HCT116 (cell line): ENCODE data around the gene SPIRE1. TPM values are rescaled to one million over a fixed set of nuclear protein-coding genes. Genes with fewer than 3 reads are reported as not detected.
"Not testable (repeated sequence)": the region's sequence is repeated elsewhere in the genome, so short reads cannot be mapped to it uniquely, and the experiment has no call there.

Experiments
- ATAC-seq: fragments of 200-7000 bp; cut with Tn5 transposase; 2 replicates; pipeline ENCODE4 v1.9.1; 2020; ENCODE audit warnings: mild to moderate bottlenecking, moderate library complexity
- BruUV-seq: library from RNA; stranded (reverse); fragments of 400-500 nt; replicated peaks from 2 replicates; lab custom pipeline; 2021; lab: Mats Ljungman, UMichigan
- CTCF ChIA-PET: fragments of 300-600 bp; sonication (Branson Sonifier 250); formaldehyde crosslinking; loops from one replicate; lab custom pipeline; 2021; ENCODE audit warnings: antibody characterized with exemption; lab: Charles Lee
- POLR2A ChIA-PET: fragments of 300-600, 350-600 bp; sonication (Branson Sonifier 250); formaldehyde crosslinking; loops from one replicate; lab custom pipeline; 2021; ENCODE audit warnings: antibody characterized with exemption; lab: Charles Lee
- RAD21 ChIA-PET, 2 experiments: fragments of 300-600 bp; sonication (Branson Sonifier 250); formaldehyde crosslinking; loops; one replicate each; lab custom pipeline; 2023; ENCODE audit warnings: low total read pairs in 2 of 2; ENCODE audit not compliant: uncharacterized antibody in 2 of 2, unreplicated experiment in 2 of 2, low non-redundant PET in 1 of 2; lab: Charles Lee
- DNase-seq: peaks from one replicate; pipeline ENCODE4 v3.0.0-alpha.2; 2010; ENCODE audit warnings: low read depth, low spot score
- H2AFZ ChIP-seq: fragments of 200-600 bp; shearing (Covaris generic), sonication (generic); 2 replicates; pipeline ENCODE4 v1.6.1; 2017; ENCODE audit warnings: low read depth, mixed run types, mixed read lengths, antibody characterized with exemption, low read length; ENCODE audit not compliant: poor library complexity, severe bottlenecking
- H3K27ac ChIP-seq: 2 replicates; pipeline ENCODE4 v1.5.1; 2012; ENCODE audit warnings: low read depth, low read length
- H3K27me3 ChIP-seq: fragments of 200-600 bp; sonication (generic); 2 replicates; pipeline ENCODE4 v1.6.1; 2016; ENCODE audit warnings: mixed run types, low read length, mixed read lengths; ENCODE audit not compliant: insufficient read depth
- H3K36me3 ChIP-seq, 2 experiments: fragments of 200-500 bp in 1 of 2; fragments of 200-600 bp in 1 of 2; sonication (Bioruptor generic) in 1 of 2; sonication (generic) in 1 of 2; 2 replicates each; pipeline versions ENCODE4 v1.5.1 to v1.6.1; 2014 to 2016; ENCODE audit warnings: low read length in 2 of 2, inconsistent platforms in 1 of 2, mixed read lengths in 1 of 2, mixed run types in 1 of 2; ENCODE audit not compliant: insufficient read depth in 2 of 2, control insufficient read depth in 1 of 2
- H3K4me1 ChIP-seq, 2 experiments: fragments of 200-600 bp in 1 of 2; sonication (generic) in 1 of 2; 2 replicates each; pipeline versions ENCODE4 v1.5.1 to v1.6.1; 2012 to 2017; ENCODE audit warnings: low read length in 2 of 2, inconsistent platforms in 1 of 2, mild to moderate bottlenecking in 1 of 2, mixed read lengths in 1 of 2, mixed run types in 1 of 2, moderate library complexity in 1 of 2; ENCODE audit not compliant: insufficient read depth in 2 of 2, control insufficient read depth in 1 of 2
- H3K4me2 ChIP-seq: fragments of 200-600 bp; sonication (generic); 2 replicates; pipeline ENCODE4 v1.6.1; 2017; ENCODE audit warnings: mixed run types, low read length, mixed read lengths
- H3K4me3 ChIP-seq, 2 experiments: fragments of 200-600 bp in 1 of 2; sonication (generic) in 1 of 2; replicated peaks in 1 of 2; 2 replicates each; pipeline ENCODE4 v1.5.1; 2011 to 2016; ENCODE audit warnings: low read length in 2 of 2, control low read depth in 1 of 2, low read depth in 1 of 2, mild to moderate bottlenecking in 1 of 2, mixed read lengths in 1 of 2, mixed run types in 1 of 2
- H3K79me2 ChIP-seq: fragments of 200-600 bp; sonication (generic); 2 replicates; pipeline ENCODE4 v1.6.1; 2017; ENCODE audit warnings: mild to moderate bottlenecking, mixed run types, low read length, moderate library complexity, mixed read lengths; ENCODE audit not compliant: insufficient read depth
- H3K9ac ChIP-seq: fragments of 200-600 bp; sonication (generic); 2 replicates; pipeline ENCODE4 v1.6.1; 2016; ENCODE audit warnings: low read length, mixed read lengths
- H3K9me2 ChIP-seq: fragments of 200-600 bp; sonication (generic), shearing (Covaris generic); 2 replicates; pipeline ENCODE4 v1.6.1; 2017; ENCODE audit warnings: mixed run types, mild to moderate bottlenecking, moderate library complexity; ENCODE audit not compliant: insufficient read depth
- H3K9me3 ChIP-seq, 2 experiments: fragments of 200-500 bp in 1 of 2; fragments of 200-600 bp in 1 of 2; sonication (Bioruptor generic) in 1 of 2; sonication (generic) in 1 of 2; 2 replicates each; pipeline ENCODE4 v1.6.1; 2014 to 2017; ENCODE audit warnings: low read length in 2 of 2, mixed read lengths in 2 of 2, inconsistent platforms in 1 of 2, low read depth in 1 of 2, mild to moderate bottlenecking in 1 of 2, mixed run types in 1 of 2, moderate library complexity in 1 of 2; ENCODE audit not compliant: control insufficient read depth in 1 of 2, insufficient read depth in 1 of 2
- H4K20me1 ChIP-seq: fragments of 200-600 bp; sonication (generic), shearing (Covaris generic); 2 replicates; pipeline ENCODE4 v1.6.1; 2017; ENCODE audit warnings: mixed run types, mild to moderate bottlenecking, moderate library complexity; ENCODE audit not compliant: insufficient read depth
- CBX3 ChIP-seq: IDR thresholded peaks from 2 replicates; pipeline ENCODE4 v1.6.1; 2012; ENCODE audit warnings: low read depth
- CEBPB ChIP-seq: IDR thresholded peaks from 2 replicates; pipeline ENCODE4 v1.6.1; 2012; ENCODE audit warnings: low read depth
- EGR1 ChIP-seq: IDR thresholded peaks from 2 replicates; pipeline ENCODE4 v1.6.1; 2012; ENCODE audit warnings: low read depth
- ELF1 ChIP-seq: IDR thresholded peaks from 2 replicates; pipeline ENCODE4 v1.6.1; 2012; ENCODE audit warnings: low read depth, borderline replicate concordance
- EZH2 ChIP-seq: fragments of 200-600 bp; sonication (generic); IDR thresholded peaks from 2 replicates; pipeline ENCODE4 v1.6.1; 2017; ENCODE audit warnings: antibody characterized with exemption, mixed run types
- JUND ChIP-seq: IDR thresholded peaks from 2 replicates; pipeline ENCODE4 v1.6.1; 2012
- POLR2A ChIP-seq: IDR thresholded peaks from 2 replicates; pipeline ENCODE4 v1.7.0; 2011; ENCODE audit warnings: borderline replicate concordance; ENCODE audit not compliant: insufficient read depth, insufficient read length; ENCODE audit errors: extremely low read depth
- RAD21 ChIP-seq: IDR thresholded peaks from 2 replicates; pipeline ENCODE4 v1.6.1; 2012; ENCODE audit warnings: low read depth, mild to moderate bottlenecking
- SIN3A ChIP-seq: IDR thresholded peaks from 2 replicates; pipeline ENCODE4 v1.6.1; 2012; ENCODE audit warnings: low read depth
- SRF ChIP-seq: IDR thresholded peaks from 2 replicates; pipeline ENCODE4 v1.6.1; 2012; ENCODE audit warnings: low read depth
- TCF7L2 ChIP-seq: IDR thresholded peaks from 2 replicates; pipeline ENCODE4 v1.7.0; 2011; ENCODE audit warnings: borderline replicate concordance, inconsistent platforms; ENCODE audit not compliant: insufficient read depth, insufficient read length; ENCODE audit errors: extremely low read depth
- YY1 ChIP-seq: IDR thresholded peaks from 2 replicates; pipeline ENCODE4 v1.6.1; 2011; ENCODE audit warnings: low read length, low read depth, moderate library complexity, mild to moderate bottlenecking; ENCODE audit not compliant: insufficient replicate concordance; ENCODE audit errors: extremely low read depth
- ZFX ChIP-seq: fragments of 450-650 bp; IDR thresholded peaks from 2 replicates; pipeline ENCODE4 v1.6.1; 2017
- ZNF274 ChIP-seq: fragments of 200-500 bp; sonication (Bioruptor generic); IDR thresholded peaks from 2 replicates; pipeline ENCODE4 v1.6.1; 2014; ENCODE audit warnings: mild to moderate bottlenecking, low read depth, low read length, inconsistent platforms
- intact Hi-C: fragments of 100-400 bp; cut with micrococcal nuclease; formaldehyde crosslinking; loops from 2 replicates; pipeline ENCODE4 v1.10.0; 2022
- total RNA-seq: library from RNA; stranded (reverse); gene quantifications from one replicate; pipeline ENCODE4 v1.2.1, GENCODE V29; 2021; ENCODE audit not compliant: unreplicated experiment
- TF ChIP-seq, protein P1 (sequence below): IDR thresholded peaks from 2 replicates; pipeline ENCODE4 v1.6.1; 2012
- TF ChIP-seq, protein P2 (sequence below): IDR thresholded peaks from 2 replicates; pipeline ENCODE4 v1.6.1; 2012
- TF ChIP-seq, protein P3 (sequence below), 3 experiments: fragments of 200-600 bp in 1 of 3; sonication (generic) in 1 of 3; IDR thresholded peaks in 2 of 3; conservative IDR thresholded peaks in 1 of 3; 2 replicates each; pipeline ENCODE4 v1.5.1; 2012 to 2017; ENCODE audit warnings: low read depth in 2 of 3, low read length in 2 of 3, antibody characterized with exemption in 1 of 3, borderline replicate concordance in 1 of 3, control low read depth in 1 of 3, mild to moderate bottlenecking in 1 of 3, mixed read lengths in 1 of 3, mixed run types in 1 of 3, moderate library complexity in 1 of 3; ENCODE audit not compliant: insufficient read depth in 1 of 3

Gene SPIRE1
- total RNA-seq, 1 experiment from 2014 or later, result 26.6 TPM

DNA sequence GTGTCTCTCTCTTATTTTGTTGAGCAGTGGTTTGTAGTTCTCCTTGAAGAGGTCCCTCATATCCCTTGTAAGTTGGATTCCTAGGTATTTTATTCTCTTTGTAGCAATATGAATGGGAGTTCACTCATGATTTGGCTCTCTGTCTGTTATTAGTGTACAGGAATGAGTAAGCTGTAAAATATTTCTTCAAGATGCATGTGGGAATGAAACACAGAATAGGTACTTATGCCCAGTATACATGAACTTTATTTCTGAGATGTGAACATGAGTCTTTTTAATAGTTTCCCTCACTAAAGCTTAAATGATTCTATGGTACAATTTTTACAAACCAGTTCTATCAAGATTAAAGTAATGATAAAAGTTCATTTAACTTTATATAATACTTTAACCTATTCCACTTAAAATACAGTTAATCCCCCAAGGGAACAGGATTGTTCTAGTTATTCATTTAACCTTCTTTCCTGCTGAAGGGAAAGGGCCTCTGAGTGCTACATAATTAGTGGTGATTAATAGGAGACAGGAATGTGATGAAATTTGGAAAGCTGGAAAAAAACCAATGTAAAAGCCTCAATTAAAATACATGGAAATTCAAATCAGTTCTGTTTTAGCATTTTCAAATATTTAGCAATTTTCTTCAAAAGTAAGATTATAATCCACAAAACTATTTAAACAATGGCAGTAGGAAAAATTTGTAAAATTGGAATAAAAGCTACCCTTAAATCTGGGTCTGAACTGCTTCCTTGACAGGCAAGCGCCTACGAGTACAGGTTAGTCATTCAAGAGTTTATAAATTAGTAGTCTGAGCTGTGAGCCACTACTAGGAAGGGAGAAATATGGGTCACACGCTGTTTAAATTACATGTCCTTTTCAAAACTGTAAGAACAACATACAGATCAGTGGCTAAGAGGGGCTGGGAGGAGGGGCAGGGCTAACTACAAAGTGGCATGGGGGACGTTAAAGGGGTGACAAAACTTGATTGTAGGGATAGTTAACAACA, 28.9 kb downstream of the SPIRE1 start:
- ChIA-PET RAD21 (no interaction called here), POLR2A (interaction anchor here (0.6 kb wide), 1 partner anchor 22 kb away, joined by 4 read pairs; no protein-coding TSS in a partner anchor), CTCF (no interaction called here)
- intact Hi-C loops, result no loop called here
- no peak overlapping the region for H3K4me3 ChIP-seq
- no peaks in the 10 kb centered on the region for H3K27me3 ChIP-seq
- H4K20me1 ChIP-seq, result no peaks in the 10 kb centered on the region
- H3K36me3 ChIP-seq, result no peaks in the 10 kb centered on the region
- BruUV-seq, result no TSS peak
- no peak overlapping the region for H3K27ac ChIP-seq
- 0 out of 4 replicates have a peak, but pooled peaks cover 0 to 6% of the 10 kb centered on the region in 2 experiments for H3K4me1 ChIP-seq
- ATAC-seq, result no peak
- no peak overlapping the region for H2AFZ ChIP-seq
- no peak for TF ChIP-seq ELF1
- TF ChIP-seq YY1, result no peak
- TF ChIP-seq SRF, result no peak
- no peak for TF ChIP-seq RAD21
- TF ChIP-seq, protein P1, sequence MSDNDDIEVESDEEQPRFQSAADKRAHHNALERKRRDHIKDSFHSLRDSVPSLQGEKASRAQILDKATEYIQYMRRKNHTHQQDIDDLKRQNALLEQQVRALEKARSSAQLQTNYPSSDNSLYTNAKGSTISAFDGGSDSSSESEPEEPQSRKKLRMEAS, result no peak
- TF ChIP-seq EGR1, result no peak
- no peak for TF ChIP-seq JUND
- no peak for TF ChIP-seq TCF7L2
- no peak for TF ChIP-seq CBX3
- TF ChIP-seq EZH2, result no peak
- TF ChIP-seq, protein P2, sequence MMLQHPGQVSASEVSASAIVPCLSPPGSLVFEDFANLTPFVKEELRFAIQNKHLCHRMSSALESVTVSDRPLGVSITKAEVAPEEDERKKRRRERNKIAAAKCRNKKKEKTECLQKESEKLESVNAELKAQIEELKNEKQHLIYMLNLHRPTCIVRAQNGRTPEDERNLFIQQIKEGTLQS, result no peak
- no peak for TF ChIP-seq POLR2A
- TF ChIP-seq SIN3A, result no peak
- no peak for TF ChIP-seq ZFX
- no peak for TF ChIP-seq ZNF274
- TF ChIP-seq CEBPB, result no peak
- TF ChIP-seq, protein P3, sequence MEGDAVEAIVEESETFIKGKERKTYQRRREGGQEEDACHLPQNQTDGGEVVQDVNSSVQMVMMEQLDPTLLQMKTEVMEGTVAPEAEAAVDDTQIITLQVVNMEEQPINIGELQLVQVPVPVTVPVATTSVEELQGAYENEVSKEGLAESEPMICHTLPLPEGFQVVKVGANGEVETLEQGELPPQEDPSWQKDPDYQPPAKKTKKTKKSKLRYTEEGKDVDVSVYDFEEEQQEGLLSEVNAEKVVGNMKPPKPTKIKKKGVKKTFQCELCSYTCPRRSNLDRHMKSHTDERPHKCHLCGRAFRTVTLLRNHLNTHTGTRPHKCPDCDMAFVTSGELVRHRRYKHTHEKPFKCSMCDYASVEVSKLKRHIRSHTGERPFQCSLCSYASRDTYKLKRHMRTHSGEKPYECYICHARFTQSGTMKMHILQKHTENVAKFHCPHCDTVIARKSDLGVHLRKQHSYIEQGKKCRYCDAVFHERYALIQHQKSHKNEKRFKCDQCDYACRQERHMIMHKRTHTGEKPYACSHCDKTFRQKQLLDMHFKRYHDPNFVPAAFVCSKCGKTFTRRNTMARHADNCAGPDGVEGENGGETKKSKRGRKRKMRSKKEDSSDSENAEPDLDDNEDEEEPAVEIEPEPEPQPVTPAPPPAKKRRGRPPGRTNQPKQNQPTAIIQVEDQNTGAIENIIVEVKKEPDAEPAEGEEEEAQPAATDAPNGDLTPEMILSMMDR (IDR thresholded peaks at IDR 0.05 in 2 of 3, conservative IDR thresholded peaks at IDR 0.05 in 1 of 3; ENCODE audit: borderline replicate concordance in 1 of 3, insufficient read depth in 1 of 3, low read depth in 2 of 3, low read length in 2 of 3), result no peak
- no peak overlapping the region for H3K4me2 ChIP-seq
- no peaks in the 10 kb centered on the region for H3K79me2 ChIP-seq
- H3K9me2 ChIP-seq, result no peaks in the 10 kb centered on the region
- no peak overlapping the region for H3K9ac ChIP-seq
- DNase-seq, result no peak
- H3K9me3 ChIP-seq, result no peaks in the 10 kb centered on the region

DNA sequence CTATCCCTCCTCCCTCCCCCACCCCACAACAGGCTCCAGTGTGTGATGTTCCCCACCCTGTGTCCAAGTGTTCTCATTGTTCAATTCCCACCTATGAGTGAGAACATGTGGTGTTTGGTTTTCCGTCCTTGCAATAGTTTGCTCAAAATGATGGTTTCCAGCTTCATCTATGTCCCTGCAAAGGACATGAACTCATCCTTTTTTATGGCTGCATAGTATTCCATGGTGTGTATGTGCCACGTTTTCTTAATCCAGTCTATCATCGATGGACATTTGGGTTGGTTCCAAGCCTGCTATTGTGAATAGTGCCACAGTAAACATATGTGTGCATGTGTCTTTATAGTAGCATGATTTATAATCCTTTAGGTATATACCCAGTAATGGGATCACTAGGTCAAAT, 30.7 kb downstream of the SPIRE1 start:
- H2AFZ ChIP-seq, BruUV-seq, H3K36me3 ChIP-seq, H4K20me1 ChIP-seq, H3K4me1 ChIP-seq, DNase-seq, H3K9me3 ChIP-seq, H3K27ac ChIP-seq, intact Hi-C loops, H3K9me2 ChIP-seq, RAD21 ChIA-PET, H3K79me2 ChIP-seq, H3K4me2 ChIP-seq, H3K4me3 ChIP-seq, POLR2A ChIA-PET, H3K27me3 ChIP-seq, H3K9ac ChIP-seq, ATAC-seq, CTCF ChIA-PET: not testable (repeated sequence)
